HK-2 (cell line): Measurements from ENCODE around the gene NDST3.

Source experiments
- DNase-seq: peaks from one replicate; pipeline ENCODE4 v3.0.0-alpha.2; 2018; ENCODE audit not compliant: unreplicated experiment

NDST3 gene

DNA sequence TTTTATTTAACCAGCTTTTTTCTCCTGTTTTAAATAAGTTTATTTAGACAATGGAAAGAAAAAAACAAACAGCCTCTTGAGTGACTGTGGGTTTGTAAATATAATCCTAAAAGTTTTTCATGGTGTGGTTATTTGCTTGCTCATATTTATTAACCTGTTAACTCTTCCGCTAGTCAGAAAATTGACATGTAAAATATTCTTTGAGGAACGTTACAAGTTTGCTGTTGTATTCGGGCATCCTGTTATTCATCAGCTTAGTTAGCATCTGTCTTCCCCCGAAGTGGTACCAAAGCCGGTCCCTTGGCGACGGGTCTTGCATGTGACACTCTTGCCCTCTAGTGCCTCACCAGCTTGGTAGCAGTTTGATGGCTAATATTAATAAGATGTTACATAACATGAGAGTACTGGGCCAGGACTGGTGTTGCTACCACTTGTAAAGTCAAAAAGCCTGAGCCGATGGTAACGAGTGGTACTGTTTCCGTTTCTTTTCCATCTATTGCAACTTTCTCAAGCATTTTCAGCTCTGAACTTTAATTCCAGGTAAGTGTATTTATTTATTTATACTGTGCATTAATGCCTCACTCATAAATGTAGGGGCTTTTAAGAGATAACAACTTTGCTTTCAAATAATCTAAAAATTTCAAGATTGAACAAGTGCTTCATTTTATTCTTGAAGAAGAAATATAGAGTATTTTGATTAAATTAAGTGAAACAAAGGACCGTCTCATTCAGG, at the start of gene NDST3:
Gene NDST3 (plus strand): TSS at position 434 of the 733 bp plus-strand sequence. CDS start 19,425 bp downstream, outside the sequence.
- peak; percentile 69 for DNase-seq

GRCh38 chr4:117986321-117986720, 48.0 kb upstream of the NDST3 start:
- DNase-seq = no peak

GRCh38 chr4:117987464-117987863, 46.8 kb upstream of the NDST3 start:
- DNase-seq = no peak

DNA sequence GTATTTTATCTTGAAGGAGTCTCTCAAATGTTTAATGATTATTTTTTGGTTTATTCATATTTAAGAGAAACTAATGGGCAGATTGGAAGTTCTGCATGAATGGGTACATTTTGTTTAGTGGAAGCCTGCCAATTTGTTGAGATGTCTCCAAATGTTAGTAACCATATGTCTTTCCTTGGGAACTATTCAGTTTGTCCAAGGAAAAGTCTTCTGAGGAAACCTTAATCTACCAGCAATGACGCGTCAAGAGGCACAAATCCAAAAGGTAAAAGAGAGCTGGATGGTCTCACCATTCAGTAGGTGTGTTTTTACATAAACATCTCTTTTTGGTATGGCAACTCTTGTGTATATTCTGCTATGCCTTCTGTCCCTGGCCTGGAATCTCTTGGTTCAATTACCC, 37.4 kb upstream of the NDST3 start:
- no peak for DNase-seq

- no peak for DNase-seq
Observed at GRCh38 chr4:118004088-118004487, 30.2 kb upstream of the NDST3 start.

DNA sequence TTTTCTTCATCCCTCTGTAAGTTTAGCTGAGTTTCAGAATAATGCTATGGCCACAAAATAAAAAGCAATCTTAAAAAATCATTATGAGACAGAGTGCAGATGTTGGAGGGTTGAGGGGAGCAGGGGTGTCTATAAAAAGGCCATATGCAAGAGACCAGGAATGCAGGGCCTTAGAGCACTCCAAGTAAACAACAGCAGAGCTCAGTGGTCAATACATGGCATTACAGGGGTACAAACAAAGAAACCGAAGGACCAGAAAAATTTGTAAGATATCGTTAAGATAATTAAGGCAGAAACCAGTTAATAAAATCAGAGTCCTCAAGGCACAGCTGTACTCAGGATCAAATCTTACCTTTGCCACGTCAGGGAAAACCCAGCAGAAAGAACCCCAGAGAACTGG, 28.4 kb upstream of the NDST3 start:
- no peak for DNase-seq

GRCh38 chr4:118012142-118012541, 22.1 kb upstream of the NDST3 start:
- no peak for DNase-seq

- DNase-seq = no peak
Observed at GRCh38 chr4:118014831-118015230, 19.5 kb upstream of the NDST3 start.

DNA sequence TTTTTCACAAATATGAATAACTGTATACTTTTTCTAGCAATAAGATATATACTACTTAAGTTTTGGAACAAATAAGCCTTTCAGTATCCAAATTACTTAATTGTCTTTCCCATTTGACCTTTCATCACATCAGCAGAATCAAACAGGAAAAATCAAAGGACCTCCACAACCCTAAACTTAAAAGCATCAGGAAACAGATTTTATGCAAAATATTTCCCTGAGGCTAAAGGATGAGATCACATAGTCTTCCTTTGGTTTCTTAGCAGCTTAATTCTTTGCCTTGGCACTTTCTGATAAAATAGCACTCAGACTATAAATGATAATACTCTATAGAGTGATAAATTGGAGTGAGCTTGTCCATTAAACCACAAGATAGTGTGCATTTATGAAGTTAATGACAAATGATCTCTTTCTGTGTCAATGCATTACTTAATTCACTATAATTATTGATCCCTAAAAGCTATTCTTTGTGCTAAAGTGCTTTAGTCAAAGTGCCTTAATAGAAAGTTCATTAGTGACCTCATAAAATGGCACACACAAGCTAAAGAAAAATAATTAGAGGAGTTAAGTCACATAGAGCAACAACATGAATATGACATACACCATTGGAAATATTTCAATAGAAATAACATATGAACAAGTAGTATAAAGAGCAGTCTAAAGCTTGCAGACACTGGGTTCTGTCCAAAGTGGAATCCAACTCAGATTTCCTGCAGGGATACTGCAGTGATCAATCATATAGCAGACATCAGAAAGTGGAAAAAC, 15.7 kb upstream of the NDST3 start:
- no peak for DNase-seq

- DNase-seq = no peak
Observed at GRCh38 chr4:118026806-118027205, 7.5 kb upstream of the NDST3 start.

- no peak for DNase-seq
Observed at GRCh38 chr4:118029224-118029623, 5.1 kb upstream of the NDST3 start.

GRCh38 chr4:118032691-118033090, 1.6 kb upstream of the NDST3 start:
- peak; percentile 71 for DNase-seq

GRCh38 chr4:118033148-118034052, 886 bp upstream of the NDST3 start:
- DNase-seq = peak; percentile 75

GRCh38 chr4:118035309-118035708, 1.0 kb downstream of the NDST3 start:
- no peak for DNase-seq

- no peak for DNase-seq
Observed at GRCh38 chr4:118036336-118036735, 2.0 kb downstream of the NDST3 start.

DNA sequence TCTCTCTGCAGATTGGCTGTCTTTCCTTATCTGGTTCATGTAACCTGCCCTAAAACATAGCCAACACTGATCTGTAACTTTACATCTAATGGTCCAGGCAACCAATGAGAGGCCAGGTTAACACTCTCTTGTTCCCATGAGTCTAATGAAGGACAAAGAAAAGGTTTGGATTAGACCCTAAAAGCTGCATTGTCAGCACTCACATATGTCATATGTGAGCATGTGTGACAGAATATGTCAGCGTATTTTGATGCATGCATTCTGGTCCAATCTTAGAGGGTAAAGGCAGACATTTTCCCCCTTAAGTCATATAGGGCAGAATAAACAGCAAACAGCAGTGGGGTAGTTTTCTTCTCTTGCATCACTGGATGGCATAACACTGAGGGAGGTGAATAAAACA, 3.7 kb downstream of the NDST3 start:
- no peak for DNase-seq

- DNase-seq = no peak
Observed at GRCh38 chr4:118046323-118046722, 12.0 kb downstream of the NDST3 start.

- DNase-seq = no peak
Observed at GRCh38 chr4:118047043-118047442, 12.8 kb downstream of the NDST3 start.

DNA sequence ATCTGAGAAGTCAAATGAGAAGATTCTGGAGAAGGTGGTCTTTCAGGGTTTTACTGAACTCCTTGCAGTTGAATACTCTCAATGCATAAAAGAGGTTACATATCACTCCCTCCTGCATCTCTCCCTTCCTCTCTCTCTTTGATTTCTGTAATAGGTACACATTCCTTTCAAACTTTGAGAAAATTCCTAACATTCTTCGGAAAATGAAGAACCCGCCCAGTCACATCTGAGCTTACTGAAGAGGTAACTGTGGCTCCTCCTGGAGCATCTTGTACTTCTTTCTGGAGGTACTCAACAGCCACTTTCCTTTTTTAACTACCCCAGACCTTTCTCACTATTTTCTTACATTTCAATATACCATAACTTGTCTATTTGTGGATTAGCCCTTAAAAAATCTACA, 24.7 kb downstream of the NDST3 start:
- DNase-seq = no peak

DNA sequence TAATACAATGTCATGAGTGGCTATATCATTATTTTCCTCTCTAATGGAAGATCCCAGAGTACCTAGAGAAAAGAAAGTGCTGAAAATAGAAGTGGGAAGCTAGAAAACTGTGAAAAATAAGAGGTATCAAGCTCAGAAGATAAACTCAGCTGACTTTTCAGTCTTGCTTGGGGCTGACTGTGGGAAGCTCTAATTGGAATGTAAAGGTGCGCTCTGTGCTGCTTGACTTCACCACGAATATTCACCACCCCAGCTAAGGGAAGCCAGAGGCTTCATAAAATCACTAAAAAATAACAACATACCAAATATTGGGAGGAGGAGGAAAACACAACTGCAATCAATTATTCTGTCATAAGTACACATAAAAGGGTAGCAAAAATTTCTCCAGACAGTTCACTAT, 25.1 kb downstream of the NDST3 start:
- DNase-seq = no peak

GRCh38 chr4:118076958-118077766, 42.9 kb downstream of the NDST3 start:
- DNase-seq = peak; percentile 2

DNA sequence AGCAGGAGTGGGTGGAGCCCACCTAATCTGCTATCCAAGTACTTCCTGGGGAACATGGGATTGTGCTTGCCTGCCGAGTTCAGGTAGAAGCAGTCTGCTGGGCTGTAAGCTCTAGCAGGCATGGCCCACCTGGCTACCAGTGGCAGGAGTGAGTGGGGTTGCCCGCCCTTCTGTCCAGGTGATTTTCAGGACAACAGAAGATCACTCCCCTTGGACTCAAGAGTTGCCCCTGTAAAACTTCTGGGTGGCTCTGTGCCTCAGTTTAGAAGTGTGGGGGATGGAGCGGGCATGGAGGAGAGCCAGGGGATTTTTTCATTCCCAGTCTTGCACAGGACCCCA, 43.5 kb downstream of the NDST3 start:
- DNase-seq = no peak
